Kidney (tissue), 14 donors: ENCODE measurements around the gene BEAN1. TPM values are rescaled to one million over a fixed set of nuclear protein-coding genes. Genes with fewer than 3 reads are reported as not detected.

ENCODE experiments used
- DNase-seq, 5 donors: peaks; one replicate each; pipeline ENCODE4 v3.0.0-alpha.2; 2013 to 2020
- FAIRE-seq: peaks from 2 replicates; lab custom pipeline; 2012; peaks lifted over from hg19 to GRCh38; lab: Jason Lieb, UNC
- H3K27ac ChIP-seq, 2 donors: one replicate each; pipeline ENCODE4 v1.7.0; 2013; ENCODE audit warnings: low read depth in 2 of 2, low read length in 2 of 2, inconsistent platforms in 1 of 2
- H3K27me3 ChIP-seq: one replicate; pipeline ENCODE4 v1.7.1; 2013; ENCODE audit warnings: low read length, inconsistent platforms; ENCODE audit not compliant: control insufficient read depth, insufficient read depth
- H3K36me3 ChIP-seq, 3 donors: one replicate each; pipeline versions ENCODE4 v1.7.0 to v1.7.1; 2013; ENCODE audit warnings: low read length in 3 of 3, control low read depth in 1 of 3, inconsistent platforms in 1 of 3; ENCODE audit not compliant: insufficient read depth in 3 of 3, control insufficient read depth in 2 of 3
- H3K4me1 ChIP-seq, 3 donors: one replicate each; pipeline versions ENCODE4 v1.7.0 to v1.7.1; 2013; ENCODE audit warnings: low read length in 3 of 3, inconsistent platforms in 1 of 3, low read depth in 1 of 3; ENCODE audit not compliant: control insufficient read depth in 2 of 3, insufficient read depth in 2 of 3
- H3K4me3 ChIP-seq, 3 donors: one replicate each; pipeline versions ENCODE4 v1.7.0 to v1.8.1; 2013; ENCODE audit warnings: low read length in 3 of 3, control low read depth in 1 of 3, inconsistent platforms in 1 of 3
- H3K9ac ChIP-seq, 3 donors: one replicate each; pipeline versions ENCODE4 v1.7.0 to v1.7.1; 2013; ENCODE audit warnings: low read length in 3 of 3, control low read depth in 1 of 3, inconsistent platforms in 1 of 3
- H3K9me3 ChIP-seq, 3 donors: one replicate each; pipeline versions ENCODE4 v1.7.0 to v1.7.1; 2013; ENCODE audit warnings: low read length in 3 of 3, control low read depth in 1 of 3, inconsistent platforms in 1 of 3; ENCODE audit not compliant: control insufficient read depth in 2 of 3, insufficient read depth in 1 of 3
- intact Hi-C: fragments of 100-400 bp; cut with DNase I; formaldehyde crosslinking; loops from one replicate; pipeline ENCODE4 v1.11.1; 2022
- polyA plus RNA-seq: library from polyadenylated mRNA; stranded (reverse); fragments of 350-450 nt; fragmentation: Illumina TruSeq; extraction: RNeasy Lipid Tissue Mini Kit (QIAGEN cat#74804); gene quantifications from one replicate; pipeline ENCODE4 v1.2.3, GENCODE V29; 2014; ENCODE audit warnings: low read depth, low replicate concordance; ENCODE audit not compliant: insufficient read depth
- total RNA-seq: library from RNA; stranded (reverse); fragmentation: NEBNext Ultra II Directional; extraction: Animal tissue kit (Norgen Biotek cat#: 25700); gene quantifications from one replicate; pipeline ENCODE4 v1.2.1, GENCODE V29; 2021
- TF ChIP-seq, protein P1 (sequence below): IDR thresholded peaks from 3 replicates; pipeline ENCODE4 v1.5.1; 2012; ENCODE audit warnings: mild to moderate bottlenecking, moderate library complexity, borderline replicate concordance; ENCODE audit not compliant: insufficient read depth; ENCODE audit errors: extremely low read depth
- donor health status: control.
- donor health status: control.
- donor health status: control.
- donor health status: control.
- donor health status: control.
- donor health status: DM: yes; HTN: yes; CAD: no.
- donor health status: Normal renal cell carcinoma (clear cell type).

BEAN1 gene
- total and polyA plus RNA-seq, 2 donors from 2014 or later, result 0.47 to 2.4 TPM

DNA sequence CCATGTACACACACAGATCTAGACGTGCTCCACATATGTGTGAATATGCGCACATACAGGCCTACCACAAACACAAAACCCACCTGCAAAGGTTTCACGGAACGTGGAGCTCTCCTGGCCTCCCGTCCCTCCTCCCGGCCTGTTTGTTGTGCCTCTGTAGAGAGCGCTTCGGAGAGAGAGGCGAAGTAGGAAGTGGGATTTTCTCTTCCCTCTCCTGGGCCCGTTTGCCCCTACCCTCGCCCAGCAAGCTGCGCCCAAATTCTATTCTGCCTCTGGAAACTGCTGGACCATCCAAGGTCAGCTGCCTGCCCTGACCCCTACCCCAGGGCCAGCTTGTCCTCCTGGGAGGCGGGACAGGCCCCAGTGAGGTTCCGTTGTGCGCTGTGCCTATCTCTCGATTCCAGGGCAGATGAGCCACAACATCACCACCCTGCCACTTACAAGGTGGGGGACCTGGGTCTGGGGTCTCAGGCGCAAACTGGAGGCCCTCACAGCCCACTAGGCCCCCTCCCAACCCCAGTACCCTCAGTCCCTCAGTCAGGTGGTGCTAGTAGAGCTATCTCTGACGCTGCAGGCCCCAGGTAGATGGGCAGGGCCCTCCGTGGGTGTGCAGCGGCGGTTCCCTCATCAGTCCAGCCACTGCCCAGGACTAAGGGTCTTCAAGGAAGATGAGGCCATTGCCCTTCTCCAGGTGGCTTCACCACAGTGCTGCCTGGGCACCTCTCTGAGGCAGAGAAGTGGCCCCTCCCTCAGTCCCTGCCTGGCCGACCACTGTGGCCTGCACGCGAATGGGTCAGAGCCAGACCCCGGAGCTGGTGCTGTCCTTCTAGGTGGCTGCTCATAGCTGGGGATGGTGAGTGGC lies 54.2 kb downstream of the BEAN1 start:
- FAIRE-seq (no peak), DNase-seq (peak in 2 of 5 donors; percentile 35 to 39)
- no peak overlapping the region for H3K4me3 ChIP-seq
- H3K9me3 ChIP-seq, result no peaks in the 10 kb centered on the region
- intact Hi-C loops, result no loop called here
- TF ChIP-seq, protein P1, sequence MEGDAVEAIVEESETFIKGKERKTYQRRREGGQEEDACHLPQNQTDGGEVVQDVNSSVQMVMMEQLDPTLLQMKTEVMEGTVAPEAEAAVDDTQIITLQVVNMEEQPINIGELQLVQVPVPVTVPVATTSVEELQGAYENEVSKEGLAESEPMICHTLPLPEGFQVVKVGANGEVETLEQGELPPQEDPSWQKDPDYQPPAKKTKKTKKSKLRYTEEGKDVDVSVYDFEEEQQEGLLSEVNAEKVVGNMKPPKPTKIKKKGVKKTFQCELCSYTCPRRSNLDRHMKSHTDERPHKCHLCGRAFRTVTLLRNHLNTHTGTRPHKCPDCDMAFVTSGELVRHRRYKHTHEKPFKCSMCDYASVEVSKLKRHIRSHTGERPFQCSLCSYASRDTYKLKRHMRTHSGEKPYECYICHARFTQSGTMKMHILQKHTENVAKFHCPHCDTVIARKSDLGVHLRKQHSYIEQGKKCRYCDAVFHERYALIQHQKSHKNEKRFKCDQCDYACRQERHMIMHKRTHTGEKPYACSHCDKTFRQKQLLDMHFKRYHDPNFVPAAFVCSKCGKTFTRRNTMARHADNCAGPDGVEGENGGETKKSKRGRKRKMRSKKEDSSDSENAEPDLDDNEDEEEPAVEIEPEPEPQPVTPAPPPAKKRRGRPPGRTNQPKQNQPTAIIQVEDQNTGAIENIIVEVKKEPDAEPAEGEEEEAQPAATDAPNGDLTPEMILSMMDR, result no peak
- H3K4me1 ChIP-seq, result peaks cover 0 to 2% (median 0%) of the 10 kb centered on the region in 3 donors
- no peaks in the 10 kb centered on the region for H3K36me3 ChIP-seq
- no peak overlapping the region for H3K27ac ChIP-seq
- no peaks in the 10 kb centered on the region for H3K27me3 ChIP-seq
- H3K9ac ChIP-seq, result no peak overlapping the region

DNA sequence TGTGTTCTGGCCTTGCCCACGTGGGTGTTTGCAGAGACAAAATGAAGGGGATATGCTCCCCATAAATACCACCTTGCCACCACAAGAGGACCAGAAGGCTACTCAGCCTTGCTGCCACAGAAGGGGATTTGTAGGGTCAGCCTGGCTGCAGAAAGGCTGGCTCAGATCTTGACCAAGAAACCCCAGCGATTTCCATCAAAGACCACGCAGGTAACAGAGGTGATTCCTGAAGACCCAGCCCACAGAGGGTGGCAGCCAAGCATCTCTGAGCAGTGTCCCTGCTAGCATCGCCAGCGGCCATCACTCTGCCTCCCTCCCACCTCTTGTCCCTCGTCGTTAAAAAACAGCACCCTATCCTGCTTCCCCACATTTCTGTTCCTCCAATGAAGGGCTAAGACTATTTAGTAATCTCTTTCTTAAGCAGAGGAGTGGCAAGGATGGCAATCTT lies 54.9 kb downstream of the BEAN1 start:
- H3K27me3 ChIP-seq, result no peaks in the 10 kb centered on the region
- no peak for FAIRE-seq
- no peak overlapping the region for H3K9ac ChIP-seq
- no peak overlapping the region for H3K4me3 ChIP-seq
- H3K9me3 ChIP-seq, result no peaks in the 10 kb centered on the region
- intact Hi-C loops, result no loop called here
- H3K27ac ChIP-seq, result no peak overlapping the region
- TF ChIP-seq, protein P1, result no peak
- H3K4me1 ChIP-seq, result peaks cover 0 to 8% (median 0%) of the 10 kb centered on the region in 3 donors
- DNase-seq, result peak in 2 of 5 donors; percentile 27 to 35
- H3K36me3 ChIP-seq, result no peaks in the 10 kb centered on the region

DNA sequence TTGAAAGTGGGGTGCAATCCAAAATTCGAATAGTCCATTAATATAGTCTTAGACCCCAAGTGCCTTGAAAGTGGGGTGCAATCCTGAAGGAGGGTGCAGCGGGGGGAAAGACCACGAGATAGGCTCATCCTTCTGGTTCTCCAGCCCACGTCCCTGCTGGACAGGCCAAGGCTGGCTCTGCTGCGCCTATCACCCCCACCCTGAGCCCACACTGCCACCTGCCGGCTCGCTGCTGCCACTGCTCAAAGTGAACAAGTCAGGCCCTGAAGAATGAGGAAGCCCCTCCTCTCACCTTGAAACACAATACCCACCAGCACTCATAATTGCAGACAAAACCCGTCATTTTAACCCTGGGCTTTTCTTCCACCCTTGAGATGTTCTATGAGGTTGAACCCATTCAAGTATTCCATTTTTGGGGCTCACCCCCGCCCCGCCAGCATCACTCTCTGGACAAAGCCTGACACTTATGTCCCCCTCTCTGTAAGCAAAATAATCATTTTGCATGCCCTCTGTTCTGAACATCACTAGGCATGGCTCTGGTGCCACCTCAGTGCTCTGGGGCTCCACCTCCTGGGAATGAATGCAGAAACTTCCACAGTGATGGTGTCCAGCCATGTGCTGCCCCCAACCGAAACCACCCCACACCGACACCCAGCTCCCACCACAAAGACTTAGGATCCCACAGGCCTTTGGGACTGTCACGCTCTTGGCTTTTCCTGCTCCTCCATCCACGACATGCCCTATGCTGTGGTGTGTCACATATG lies 56.8 kb downstream of the BEAN1 start:
- H3K9me3 ChIP-seq, result no peaks in the 10 kb centered on the region
- no peaks in the 10 kb centered on the region for H3K27me3 ChIP-seq
- DNase-seq (peak; percentile 86 to 91 (median 90)), FAIRE-seq (no peak)
- H3K27ac ChIP-seq, result no peak overlapping the region
- H3K4me3 ChIP-seq, result no peak overlapping the region
- intact Hi-C loops, result no loop called here
- no peaks in the 10 kb centered on the region for H3K36me3 ChIP-seq
- H3K4me1 ChIP-seq, result peaks cover 0 to 7% (median 0%) of the 10 kb centered on the region in 3 donors
- no peak overlapping the region for H3K9ac ChIP-seq
- TF ChIP-seq, protein P1, result peak; percentile 97
